HEK293 (cell line): ENCODE data around the gene SCPEP1.

Source experiments
- CTCF ChIA-PET: fragments of 350-600 bp; formaldehyde crosslinking; extraction: SDS; loops from one replicate; lab custom pipeline; 2021; ENCODE audit warnings: antibody characterized with exemption; lab: Yijun Ruan, JAX
- POLR2A ChIA-PET: fragments of 300-600 bp; formaldehyde crosslinking; extraction: SDS; loops from one replicate; lab custom pipeline; 2020; ENCODE audit warnings: antibody characterized with exemption, inconsistent platforms; lab: Yijun Ruan, JAX
- H3K27ac ChIP-seq: fragments of 200-500 bp; sonication (Bioruptor generic); 2 replicates; pipeline ENCODE4 v1.5.1; 2014; ENCODE audit warnings: low read depth, low read length, control low read depth, inconsistent platforms; ENCODE audit errors: extremely low read depth
- H3K36me3 ChIP-seq, 2 experiments: fragments of 200-500 bp in 1 of 2; sonication (Bioruptor generic) in 1 of 2; 1 replicate in 1 of 2; 2 replicates in 1 of 2; pipeline ENCODE4 v1.5.1; 2014 to 2017; ENCODE audit warnings: inconsistent platforms in 2 of 2, low read length in 2 of 2; ENCODE audit not compliant: control insufficient read depth in 2 of 2, insufficient read depth in 1 of 2
- H3K4me1 ChIP-seq: fragments of 200-500 bp; sonication (Bioruptor generic); 2 replicates; pipeline ENCODE4 v1.5.1; 2014; ENCODE audit warnings: mild to moderate bottlenecking, low read length, inconsistent platforms; ENCODE audit not compliant: control insufficient read depth, insufficient read depth
- H3K4me3 ChIP-seq: 2 replicates; pipeline ENCODE4 v1.5.1; 2011; ENCODE audit warnings: low read depth, mild to moderate bottlenecking, control low read depth, low read length, moderate library complexity
- H3K9me3 ChIP-seq: fragments of 200-500 bp; sonication (Bioruptor generic); 2 replicates; pipeline ENCODE4 v1.5.1; 2014; ENCODE audit warnings: low read depth, low read length, inconsistent platforms; ENCODE audit not compliant: control insufficient read depth, insufficient read depth
- GLIS1 ChIP-seq: fragments of 450-650 bp; formaldehyde crosslinking; IDR thresholded peaks from 2 replicates; pipeline ENCODE4 v1.5.1; 2016; ENCODE audit warnings: missing biosample characterization, missing genetic modification characterization
- IKZF3 ChIP-seq: fragments of 450-650 bp; IDR thresholded peaks from 2 replicates; pipeline ENCODE4 v1.5.0; 2018; ENCODE audit warnings: missing biosample characterization, mild to moderate bottlenecking, missing genetic modification characterization, moderate library complexity
- KLF10 ChIP-seq: fragments of 450-650 bp; IDR thresholded peaks from 2 replicates; pipeline ENCODE4 v1.5.1; 2018; ENCODE audit warnings: missing biosample characterization, mild to moderate bottlenecking, missing genetic modification characterization
- OVOL3 ChIP-seq: fragments of 450-650 bp; formaldehyde crosslinking; IDR thresholded peaks from 2 replicates; pipeline ENCODE4 v1.5.1; 2016; ENCODE audit warnings: missing biosample characterization, missing genetic modification characterization
- PRDM1 ChIP-seq: fragments of 450-650 bp; formaldehyde crosslinking; IDR thresholded peaks from 2 replicates; pipeline ENCODE4; 2016; ENCODE audit warnings: missing biosample characterization, missing genetic modification characterization
- SP7 ChIP-seq: fragments of 450-650 bp; formaldehyde crosslinking; IDR thresholded peaks from 2 replicates; pipeline ENCODE4 v1.5.1; 2016; ENCODE audit warnings: missing biosample characterization, missing genetic modification characterization
- WT1 ChIP-seq: fragments of 450-650 bp; formaldehyde crosslinking; IDR thresholded peaks from 2 replicates; pipeline ENCODE4 v1.5.1; 2016; ENCODE audit warnings: missing biosample characterization, missing genetic modification characterization
- ZBTB17 ChIP-seq: fragments of 450-650 bp; formaldehyde crosslinking; IDR thresholded peaks from 2 replicates; pipeline ENCODE4 v1.5.1; 2016; ENCODE audit warnings: missing biosample characterization, missing genetic modification characterization
- ZEB2 ChIP-seq: fragments of 450-650 bp; formaldehyde crosslinking; IDR thresholded peaks from 2 replicates; pipeline ENCODE4 v1.5.1; 2016; ENCODE audit warnings: missing biosample characterization, missing genetic modification characterization
- ZNF140 ChIP-seq: fragments of 450-650 bp; formaldehyde crosslinking; IDR thresholded peaks from 2 replicates; pipeline ENCODE4 v1.5.1; 2016; ENCODE audit warnings: missing biosample characterization, missing genetic modification characterization
- ZNF211 ChIP-seq: fragments of 450-650 bp; formaldehyde crosslinking; IDR thresholded peaks from 2 replicates; pipeline ENCODE4 v1.5.1; 2016; ENCODE audit warnings: low read depth, missing biosample characterization, missing genetic modification characterization
- ZNF274 ChIP-seq, 2 experiments: fragments of 200-500 bp in 1 of 2; fragments of 450-650 bp in 1 of 2; sonication (Bioruptor generic) in 1 of 2; formaldehyde crosslinking in 1 of 2; IDR thresholded peaks; 2 replicates each; pipeline versions ENCODE4 v1.5.1 to v1.6.1; 2014 to 2016; ENCODE audit warnings: borderline replicate concordance in 1 of 2, inconsistent platforms in 1 of 2, low read length in 1 of 2, missing biosample characterization in 1 of 2, missing genetic modification characterization in 1 of 2
- ZNF292 ChIP-seq: fragments of 450-650 bp; formaldehyde crosslinking; IDR thresholded peaks from 2 replicates; pipeline ENCODE4 v1.5.1; 2016; ENCODE audit warnings: low read depth, missing biosample characterization, missing genetic modification characterization, borderline replicate concordance
- ZNF311 ChIP-seq: fragments of 450-650 bp; formaldehyde crosslinking; IDR thresholded peaks from 2 replicates; pipeline ENCODE4 v1.5.1; 2017; ENCODE audit warnings: missing biosample characterization, missing genetic modification characterization, borderline replicate concordance
- ZNF335 ChIP-seq: fragments of 450-650 bp; formaldehyde crosslinking; conservative IDR thresholded peaks from 2 replicates; pipeline ENCODE4 v1.5.1; 2016; ENCODE audit warnings: missing biosample characterization, missing genetic modification characterization
- ZNF341 ChIP-seq: fragments of 450-650 bp; formaldehyde crosslinking; IDR thresholded peaks from 2 replicates; pipeline ENCODE4; 2016; ENCODE audit warnings: low read depth, missing biosample characterization, missing genetic modification characterization
- ZNF501 ChIP-seq: fragments of 450-650 bp; formaldehyde crosslinking; IDR thresholded peaks from 2 replicates; pipeline ENCODE4 v1.5.1; 2016; ENCODE audit warnings: missing biosample characterization, missing genetic modification characterization
- ZNF521 ChIP-seq: fragments of 450-650 bp; formaldehyde crosslinking; IDR thresholded peaks from 2 replicates; pipeline ENCODE4 v1.5.1; 2017; ENCODE audit warnings: missing biosample characterization, mild to moderate bottlenecking, missing genetic modification characterization
- ZNF560 ChIP-seq: fragments of 450-650 bp; formaldehyde crosslinking; IDR thresholded peaks from 2 replicates; pipeline ENCODE4 v1.5.1; 2017; ENCODE audit warnings: missing biosample characterization, missing genetic modification characterization, borderline replicate concordance
- ZSCAN23 ChIP-seq: fragments of 450-650 bp; formaldehyde crosslinking; IDR thresholded peaks from 2 replicates; pipeline ENCODE4 v1.5.1; 2016; ENCODE audit warnings: missing biosample characterization, missing genetic modification characterization
- TF ChIP-seq, protein P1 (sequence below): fragments of 450-650 bp; formaldehyde crosslinking; IDR thresholded peaks from 2 replicates; pipeline ENCODE4 v1.5.1; 2017; ENCODE audit warnings: missing biosample characterization, mild to moderate bottlenecking, missing genetic modification characterization, moderate library complexity
- TF ChIP-seq, protein P2 (sequence below): fragments of 450-650 bp; formaldehyde crosslinking; IDR thresholded peaks from 2 replicates; pipeline ENCODE4 v1.5.1; 2016; ENCODE audit warnings: missing biosample characterization, missing genetic modification characterization, borderline replicate concordance

SCPEP1 gene

DNA sequence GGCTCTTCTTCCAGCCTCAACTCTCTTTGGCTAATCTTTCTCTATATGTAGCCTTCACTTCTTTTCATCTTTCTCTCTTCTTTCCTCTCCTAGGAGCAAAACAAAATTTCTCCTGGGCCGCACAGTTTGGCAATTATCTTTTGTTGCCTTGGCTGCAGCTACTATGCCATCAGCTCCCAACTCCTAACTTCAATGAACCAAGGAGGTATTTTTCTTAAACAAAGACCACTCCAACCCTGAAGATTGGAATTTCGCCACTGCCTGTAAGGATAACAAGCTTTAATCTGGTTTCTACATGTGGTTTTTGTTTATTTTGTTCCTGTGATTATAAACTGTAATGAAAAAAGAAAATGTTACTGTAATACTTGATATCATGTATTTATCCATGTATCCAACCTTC lies 2.3 kb upstream of the SCPEP1 start:
- no peaks in the 10 kb centered on the region for H3K9me3 ChIP-seq
- H3K36me3 ChIP-seq, result no peaks in the 10 kb centered on the region
- TF ChIP-seq KLF10 (tag by site-specific recombination) (no peak), ZBTB17 (tag by site-specific recombination) (no peak), ZSCAN23 (tag by site-specific recombination) (no peak), OVOL3 (tag by site-specific recombination) (no peak), ZNF274 (IDR thresholded peaks at IDR 0.05; ENCODE audit: low read length) (no peak), ZNF274 (tag by site-specific recombination; IDR thresholded peaks at IDR 0.05; ENCODE audit: borderline replicate concordance) (no peak), IKZF3 (tag by site-specific recombination) (no peak), ZNF211 (tag by site-specific recombination) (no peak), ZNF311 (tag by site-specific recombination) (no peak), ZNF560 (tag by site-specific recombination) (no peak), ZNF501 (tag by site-specific recombination) (no peak), ZNF341 (tag by site-specific recombination) (no peak), ZNF292 (tag by site-specific recombination) (no peak)
- H3K4me1 ChIP-seq, result no peaks in the 10 kb centered on the region
- ChIA-PET POLR2A (interaction anchor here (3.2 kb wide), 1 partner anchor 62 kb away, joined by 13 read pairs; the partner anchor contains the start of gene TRIM25), CTCF (interaction anchor here (0.6 kb wide), 1 partner anchor 42 kb away, joined by 3 read pairs; no protein-coding TSS in a partner anchor)
- no peak overlapping the region for H3K27ac ChIP-seq
- no peak overlapping the region for H3K4me3 ChIP-seq

DNA sequence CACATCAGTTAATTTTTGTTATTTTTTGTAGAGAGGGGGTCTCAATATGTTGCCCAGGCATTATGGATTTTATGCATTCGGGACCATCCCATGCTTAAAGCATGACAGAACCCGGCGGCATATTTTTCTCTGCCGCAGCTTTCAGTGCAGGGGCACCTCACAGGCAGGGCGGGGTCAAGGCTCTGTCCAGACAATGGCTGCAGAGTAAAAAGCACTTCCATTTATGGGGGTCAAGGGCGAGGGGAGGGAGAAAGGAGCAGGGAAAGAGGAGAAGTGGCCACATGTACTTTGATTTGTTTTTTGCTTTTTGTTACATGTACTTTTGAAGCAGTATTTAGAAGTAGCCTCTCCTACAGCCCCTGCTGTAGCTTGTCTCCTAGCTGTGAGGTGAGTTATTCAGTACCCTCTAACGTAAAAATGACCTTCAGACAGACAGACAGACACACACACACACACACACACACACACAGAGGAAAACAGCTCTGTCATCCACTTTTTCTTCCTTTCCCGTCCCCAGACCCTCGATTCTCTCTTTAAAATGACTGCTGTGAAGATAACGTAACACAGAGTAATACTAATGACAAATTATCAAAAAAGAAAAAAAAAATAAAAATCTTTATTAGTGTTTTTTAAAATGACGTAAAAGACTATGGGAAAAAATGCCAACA lies 856 bp upstream of the SCPEP1 start:
- ChIA-PET POLR2A (interaction anchor here (0.6 to 3.2 kb wide), 5 partner anchors 10 to 280 kb away, joined by 3 to 13 read pairs (median 4); partner anchors contain the start of genes AKAP1 and TRIM25), CTCF (interaction anchor here (0.6 to 1.6 kb wide), 3 partner anchors 11 to 256 kb away, joined by 3 to 5 read pairs (median 5); no protein-coding TSS in a partner anchor)
- no peaks in the 10 kb centered on the region for H3K4me1 ChIP-seq

DNA sequence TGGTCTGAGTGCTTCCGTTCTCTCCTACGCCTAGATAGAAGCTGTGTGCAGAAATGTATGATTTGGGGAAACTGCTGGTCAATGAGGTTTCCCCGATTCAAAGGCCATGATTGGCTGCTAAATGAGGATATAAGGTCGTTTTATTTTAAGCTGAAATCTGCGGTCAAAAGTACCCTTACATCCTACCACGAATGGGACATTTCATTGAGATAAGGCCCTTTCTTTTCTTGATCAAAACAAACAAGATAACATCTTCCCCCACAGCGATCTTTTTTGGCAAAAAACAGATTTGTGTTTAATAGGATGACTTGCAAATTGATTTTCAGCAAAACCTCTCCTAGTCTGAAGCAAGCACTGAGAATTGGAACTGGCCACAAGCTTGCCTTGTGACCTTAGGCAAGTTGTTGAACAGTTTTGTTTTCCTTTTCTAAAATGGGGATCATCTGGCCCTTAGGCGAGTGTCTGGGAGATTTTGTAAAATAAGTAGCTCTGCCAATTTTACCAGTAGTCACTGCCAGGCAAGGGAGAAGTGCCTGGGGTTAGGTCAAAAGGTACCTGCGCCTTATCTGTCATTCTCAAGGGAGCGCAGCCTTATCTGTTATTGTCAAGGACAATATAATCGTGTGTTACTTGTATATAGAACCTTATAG lies 635 bp downstream of the SCPEP1 start:
- CTCF ChIA-PET, result interaction anchor here (0.5 to 1.2 kb wide), 3 partner anchors 94 to 696 kb away, joined by 3 to 4 read pairs (median 3); no protein-coding TSS in a partner anchor
- no peaks in the 10 kb centered on the region for H3K4me1 ChIP-seq
- peak overlapping the region; percentile 59 for H3K4me3 ChIP-seq
- H3K27ac ChIP-seq, result no peak overlapping the region
- no peaks in the 10 kb centered on the region for H3K9me3 ChIP-seq
- POLR2A ChIA-PET, result interaction anchor here (0.6 to 3.2 kb wide), 8 partner anchors 11 to 275 kb away, joined by 3 to 13 read pairs (median 4); partner anchors contain the start of genes AKAP1 and TRIM25
- TF ChIP-seq ZNF335 (tag by site-specific recombination), result peak; percentile 68
- TF ChIP-seq ZEB2 (tag by site-specific recombination), result no peak
- no peak for TF ChIP-seq WT1 (tag by site-specific recombination)
- TF ChIP-seq GLIS1 (tag by site-specific recombination), result no peak
- TF ChIP-seq, protein P1, sequence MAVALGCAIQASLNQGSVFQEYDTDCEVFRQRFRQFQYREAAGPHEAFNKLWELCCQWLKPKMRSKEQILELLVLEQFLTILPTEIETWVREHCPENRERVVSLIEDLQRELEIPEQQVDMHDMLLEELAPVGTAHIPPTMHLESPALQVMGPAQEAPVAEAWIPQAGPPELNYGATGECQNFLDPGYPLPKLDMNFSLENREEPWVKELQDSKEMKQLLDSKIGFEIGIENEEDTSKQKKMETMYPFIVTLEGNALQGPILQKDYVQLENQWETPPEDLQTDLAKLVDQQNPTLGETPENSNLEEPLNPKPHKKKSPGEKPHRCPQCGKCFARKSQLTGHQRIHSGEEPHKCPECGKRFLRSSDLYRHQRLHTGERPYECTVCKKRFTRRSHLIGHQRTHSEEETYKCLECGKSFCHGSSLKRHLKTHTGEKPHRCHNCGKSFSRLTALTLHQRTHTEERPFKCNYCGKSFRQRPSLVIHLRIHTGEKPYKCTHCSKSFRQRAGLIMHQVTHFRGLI (tag by site-specific recombination), result 0 out of 2 replicates have a peak, but pooled peaks have one; percentile 6
- no peak for TF ChIP-seq ZNF140 (tag by site-specific recombination)
- H3K36me3 ChIP-seq, result peaks cover 0 to 21% of the 10 kb centered on the region in 2 experiments; a peak in 1 of 3 replicates

More for the DNA sequence above, 856 bp upstream of the SCPEP1 start:
- H3K27ac ChIP-seq, result no peak overlapping the region
- H3K4me3 ChIP-seq, result no peak overlapping the region
- TF ChIP-seq, protein P2, sequence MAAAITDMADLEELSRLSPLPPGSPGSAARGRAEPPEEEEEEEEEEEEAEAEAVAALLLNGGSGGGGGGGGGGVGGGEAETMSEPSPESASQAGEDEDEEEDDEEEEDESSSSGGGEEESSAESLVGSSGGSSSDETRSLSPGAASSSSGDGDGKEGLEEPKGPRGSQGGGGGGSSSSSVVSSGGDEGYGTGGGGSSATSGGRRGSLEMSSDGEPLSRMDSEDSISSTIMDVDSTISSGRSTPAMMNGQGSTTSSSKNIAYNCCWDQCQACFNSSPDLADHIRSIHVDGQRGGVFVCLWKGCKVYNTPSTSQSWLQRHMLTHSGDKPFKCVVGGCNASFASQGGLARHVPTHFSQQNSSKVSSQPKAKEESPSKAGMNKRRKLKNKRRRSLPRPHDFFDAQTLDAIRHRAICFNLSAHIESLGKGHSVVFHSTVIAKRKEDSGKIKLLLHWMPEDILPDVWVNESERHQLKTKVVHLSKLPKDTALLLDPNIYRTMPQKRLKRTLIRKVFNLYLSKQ (tag by site-specific recombination), result no peak
- 0 out of 2 replicates have a peak, but pooled peaks have one; percentile 13 for TF ChIP-seq SP7 (tag by site-specific recombination)
- peak; percentile 44; the same call in 1 of the 2 replicates for TF ChIP-seq ZBTB17 (tag by site-specific recombination)
- TF ChIP-seq PRDM1 (tag by site-specific recombination), result peak; percentile 25; the same call in 1 of the 2 replicates
- TF ChIP-seq ZNF521 (tag by site-specific recombination), result no peak
- TF ChIP-seq, all 188 proteins: peak for 3
- Histone ChIP-seq H3K9me3 (no peaks in the 10 kb centered on the region), H3K36me3 (peaks cover 0 to 13% of the 10 kb centered on the region in 2 experiments; a peak in 1 of 3 replicates)
